H9 (cell line): ENCODE data around the gene TMEM171. TPM values are rescaled to one million over a fixed set of nuclear protein-coding genes. Genes with fewer than 3 reads are reported as not detected.

Experiments used
- DNase-seq: peaks from one replicate; pipeline ENCODE4 v3.0.0-alpha.2; 2017
- H2AFZ ChIP-seq: one replicate; pipeline ENCODE4 v1.6.1; 2013; ENCODE audit warnings: mild to moderate bottlenecking, low read length, control low read depth, moderate library complexity
- H2AK5ac ChIP-seq: 2 replicates; pipeline ENCODE4 v1.6.1; 2013; ENCODE audit warnings: low read length, control low read depth, mixed read lengths; ENCODE audit not compliant: insufficient read length
- H2BK120ac ChIP-seq: one replicate; pipeline ENCODE4 v1.6.1; 2013; ENCODE audit warnings: low read depth, mild to moderate bottlenecking, low read length, control low read depth, inconsistent platforms; ENCODE audit not compliant: poor library complexity, severe bottlenecking
- H2BK12ac ChIP-seq: 2 replicates; pipeline ENCODE4 v1.6.1; 2013; ENCODE audit warnings: low read length, control low read depth, mixed read lengths, low read depth; ENCODE audit not compliant: insufficient read length
- H2BK15ac ChIP-seq: 2 replicates; pipeline ENCODE4 v1.6.1; 2013; ENCODE audit warnings: low read depth, low read length, control low read depth
- H2BK20ac ChIP-seq: one replicate; pipeline ENCODE4 v1.6.1; 2013; ENCODE audit warnings: low read depth, mild to moderate bottlenecking, low read length, control low read depth, inconsistent platforms; ENCODE audit not compliant: poor library complexity, severe bottlenecking
- H2BK5ac ChIP-seq: 2 replicates; pipeline ENCODE4 v1.6.1; 2013; ENCODE audit warnings: low read length, control low read depth, mixed read lengths; ENCODE audit not compliant: insufficient read length
- H3K14ac ChIP-seq: 2 replicates; pipeline ENCODE4 v1.6.1; 2013; ENCODE audit warnings: low read length, control low read depth; ENCODE audit not compliant: insufficient read depth
- H3K18ac ChIP-seq: 2 replicates; pipeline ENCODE4 v1.6.1; 2013; ENCODE audit warnings: low read depth, mild to moderate bottlenecking, mixed read lengths, low read length, control low read depth; ENCODE audit not compliant: insufficient read length
- H3K23ac ChIP-seq: 2 replicates; pipeline ENCODE4 v1.6.1; 2013; ENCODE audit warnings: low read length, control low read depth, mixed read lengths, low read depth; ENCODE audit not compliant: insufficient read length
- H3K23me2 ChIP-seq: 2 replicates; pipeline ENCODE4 v1.6.1; 2013; ENCODE audit warnings: low read depth, mild to moderate bottlenecking, mixed read lengths, low read length, control low read depth; ENCODE audit not compliant: insufficient read length, poor library complexity, severe bottlenecking
- H3K27ac ChIP-seq: 2 replicates; pipeline ENCODE4 v1.5.1; 2013; ENCODE audit warnings: low read length, control low read depth, mixed read lengths, low read depth; ENCODE audit not compliant: insufficient read length
- H3K27me3 ChIP-seq: 2 replicates; pipeline ENCODE4 v1.6.1; 2013; ENCODE audit warnings: low read length, control low read depth, inconsistent platforms; ENCODE audit not compliant: insufficient read depth
- H3K4ac ChIP-seq: 2 replicates; pipeline ENCODE4 v1.6.1; 2013; ENCODE audit warnings: low read depth, mild to moderate bottlenecking, control low read depth, inconsistent platforms, low read length, moderate library complexity
- H3K4me1 ChIP-seq: 2 replicates; pipeline ENCODE4 v1.6.1; 2013; ENCODE audit warnings: low read length, control low read depth, inconsistent platforms; ENCODE audit not compliant: insufficient read depth
- H3K4me2 ChIP-seq: 2 replicates; pipeline ENCODE4 v1.6.1; 2013; ENCODE audit warnings: low read length, control low read depth, mixed read lengths; ENCODE audit not compliant: insufficient read length, insufficient read depth
- H3K56ac ChIP-seq: 2 replicates; pipeline ENCODE4 v1.6.1; 2013; ENCODE audit warnings: low read depth, mild to moderate bottlenecking, mixed read lengths, low read length, control low read depth; ENCODE audit not compliant: insufficient read length
- H3K79me1 ChIP-seq: 2 replicates; pipeline ENCODE4 v1.6.1; 2013; ENCODE audit warnings: low read depth, mild to moderate bottlenecking, moderate library complexity, low read length, control low read depth, inconsistent platforms; ENCODE audit not compliant: insufficient read depth, poor library complexity, severe bottlenecking
- H3K79me2 ChIP-seq: 2 replicates; pipeline ENCODE4 v1.6.1; 2013; ENCODE audit warnings: low read length, control low read depth, inconsistent platforms; ENCODE audit not compliant: insufficient read depth
- H3K9ac ChIP-seq: 2 replicates; pipeline ENCODE4 v1.6.1; 2013; ENCODE audit warnings: low read length, control low read depth, mixed read lengths; ENCODE audit not compliant: insufficient read length; ENCODE audit errors: extremely low read depth
- H3K9me3 ChIP-seq: one replicate; pipeline ENCODE4 v1.6.1; 2013; ENCODE audit warnings: low read depth, low read length, inconsistent platforms; ENCODE audit not compliant: control insufficient read depth
- H3T11ph ChIP-seq: one replicate; pipeline ENCODE4 v1.6.1; 2013; ENCODE audit warnings: mild to moderate bottlenecking, low read length, control low read depth, inconsistent platforms
- H4K20me1 ChIP-seq: one replicate; pipeline ENCODE4 v1.6.1; 2013; ENCODE audit not compliant: control insufficient read depth, insufficient read length, insufficient read depth
- H4K5ac ChIP-seq: 2 replicates; pipeline ENCODE4 v1.6.1; 2013; ENCODE audit warnings: low read depth, mild to moderate bottlenecking, mixed read lengths, low read length, control low read depth; ENCODE audit not compliant: insufficient read length
- H4K8ac ChIP-seq: replicated peaks from 2 replicates; pipeline ENCODE4 v1.6.1; 2013; ENCODE audit warnings: low read length, control low read depth, mixed read lengths, low read depth; ENCODE audit not compliant: insufficient read length
- H4K91ac ChIP-seq: 2 replicates; pipeline ENCODE4 v1.6.1; 2013; ENCODE audit warnings: low read depth, mild to moderate bottlenecking, moderate library complexity, mixed read lengths, low read length, control low read depth; ENCODE audit not compliant: insufficient read length
- H3K27ac Mint-ChIP-seq, 3 experiments: 2 replicates in 2 of 3; 3 replicates in 1 of 3; pipeline ENCODE4 v1.8.0; 2020 to 2021; ENCODE audit warnings: mixed read lengths in 3 of 3, mild to moderate bottlenecking in 1 of 3, moderate library complexity in 1 of 3
- H3K27me3 Mint-ChIP-seq: 2 replicates; pipeline ENCODE4 v1.8.0; 2021; ENCODE audit warnings: low read depth, mild to moderate bottlenecking, moderate library complexity, mixed read lengths
- H3K36me3 Mint-ChIP-seq, 3 experiments: 2 replicates in 2 of 3; 3 replicates in 1 of 3; pipeline ENCODE4 v1.8.0; 2020 to 2021; ENCODE audit warnings: low read depth in 3 of 3, mixed read lengths in 3 of 3; ENCODE audit not compliant: insufficient read depth in 1 of 3
- H3K4me1 Mint-ChIP-seq, 2 experiments: 2 replicates each; pipeline ENCODE4 v1.8.0; 2020; ENCODE audit warnings: mixed read lengths in 2 of 2
- H3K4me3 Mint-ChIP-seq, 2 experiments: 2 replicates in 1 of 2; 3 replicates in 1 of 2; pipeline ENCODE4 v1.8.0; 2020 to 2021; ENCODE audit warnings: mild to moderate bottlenecking in 2 of 2, mixed read lengths in 2 of 2, moderate library complexity in 1 of 2
- H3K9me3 Mint-ChIP-seq, 2 experiments: 2 replicates in 1 of 2; 3 replicates in 1 of 2; pipeline ENCODE4 v1.8.0; 2020; ENCODE audit warnings: mild to moderate bottlenecking in 2 of 2, mixed read lengths in 2 of 2, moderate library complexity in 1 of 2
- WGBS: extraction: QIAGEN DNeasy Blood & Tissue Kit; methylation state at CpG from one replicate; pipeline ENCODE4 v1.1.7; 2013; ENCODE audit warnings: missing lambda C conversion rate, low lambda C conversion rate, mixed read lengths; ENCODE audit not compliant: insufficient read length; ENCODE audit errors: extremely low coverage; 5-methylcytosine and 5-hydroxymethylcytosine counted together
- total RNA-seq: library from RNA; stranded (reverse); gene quantifications from 2 replicates; pipeline ENCODE4 v1.2.1, GENCODE V29; 2021
- TF ChIP-seq, protein P1 (sequence below): fragments of 200-600 bp; sonication (generic); conservative IDR thresholded peaks from 3 replicates; pipeline ENCODE4 v1.8.0; 2021; ENCODE audit warnings: antibody characterized with exemption, mild to moderate bottlenecking

TMEM171 gene
- total RNA-seq, 1 experiment from 2014 or later = 0.42 TPM

- Histone ChIP-seq H2BK12ac (no peak overlapping the region), H3K14ac (no peak overlapping the region; the same call in 1 of the 2 replicates), H4K91ac (no peak overlapping the region), H3T11ph (no peak overlapping the region), H3K56ac (no peak overlapping the region), H2BK15ac (no peak overlapping the region), H4K8ac (no peak overlapping the region), H3K23ac (no peak overlapping the region), H3K9me3 (no peaks in the 10 kb centered on the region), H2AK5ac (no peak overlapping the region), H2BK5ac (no peak overlapping the region), H4K20me1 (no peaks in the 10 kb centered on the region), H3K23me2 (no peaks in the 10 kb centered on the region), H3K27me3 (no peaks in the 10 kb centered on the region), H3K9ac (no peak overlapping the region), H3K18ac (no peak overlapping the region), H2AFZ (no peak overlapping the region), H2BK120ac (no peak overlapping the region), H3K27ac (no peak overlapping the region), H3K4ac (no peak overlapping the region), H2BK20ac (no peak overlapping the region), H3K79me2 (no peaks in the 10 kb centered on the region), H4K5ac (no peak overlapping the region), H3K4me1 (peaks cover 2% of the 10 kb centered on the region), H3K79me1 (no peaks in the 10 kb centered on the region), H3K4me2 (no peak overlapping the region)
- peaks cover 9 to 15% of the 10 kb centered on the region in 2 experiments for H3K4me1 Mint-ChIP-seq
- no peak for DNase-seq
- peaks cover 2% of the 10 kb centered on the region; the same call in 1 of the 2 replicates for H3K27me3 Mint-ChIP-seq
- no peak overlapping the region for H3K27ac Mint-ChIP-seq
- WGBS = no CpG with 5 or more reads among the region's 10 CpGs
- H3K36me3 Mint-ChIP-seq = no peaks in the 10 kb centered on the region
- H3K4me3 Mint-ChIP-seq = no peak overlapping the region
- TF ChIP-seq, protein P1, sequence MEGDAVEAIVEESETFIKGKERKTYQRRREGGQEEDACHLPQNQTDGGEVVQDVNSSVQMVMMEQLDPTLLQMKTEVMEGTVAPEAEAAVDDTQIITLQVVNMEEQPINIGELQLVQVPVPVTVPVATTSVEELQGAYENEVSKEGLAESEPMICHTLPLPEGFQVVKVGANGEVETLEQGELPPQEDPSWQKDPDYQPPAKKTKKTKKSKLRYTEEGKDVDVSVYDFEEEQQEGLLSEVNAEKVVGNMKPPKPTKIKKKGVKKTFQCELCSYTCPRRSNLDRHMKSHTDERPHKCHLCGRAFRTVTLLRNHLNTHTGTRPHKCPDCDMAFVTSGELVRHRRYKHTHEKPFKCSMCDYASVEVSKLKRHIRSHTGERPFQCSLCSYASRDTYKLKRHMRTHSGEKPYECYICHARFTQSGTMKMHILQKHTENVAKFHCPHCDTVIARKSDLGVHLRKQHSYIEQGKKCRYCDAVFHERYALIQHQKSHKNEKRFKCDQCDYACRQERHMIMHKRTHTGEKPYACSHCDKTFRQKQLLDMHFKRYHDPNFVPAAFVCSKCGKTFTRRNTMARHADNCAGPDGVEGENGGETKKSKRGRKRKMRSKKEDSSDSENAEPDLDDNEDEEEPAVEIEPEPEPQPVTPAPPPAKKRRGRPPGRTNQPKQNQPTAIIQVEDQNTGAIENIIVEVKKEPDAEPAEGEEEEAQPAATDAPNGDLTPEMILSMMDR = no peak
- H3K9me3 Mint-ChIP-seq = no peaks in the 10 kb centered on the region
These were observed 17.5 kb downstream of the TMEM171 start for GRCh38 chr5:73137563-73138530.
